Calu3 (cell line): Measurements from ENCODE around the gene CDK5RAP1. TPM values are rescaled to one million over a fixed set of nuclear protein-coding genes. Genes with fewer than 3 reads are reported as not detected.

Experiments
- BruUV-seq: library from RNA; stranded (reverse); fragments of 400-500 nt; replicated peaks from 2 replicates; lab custom pipeline; 2021; lab: Mats Ljungman, UMichigan
- CTCF ChIA-PET: fragments of 300-600 bp; sonication (Branson Sonifier 250); formaldehyde crosslinking; loops from one replicate; lab custom pipeline; 2022; ENCODE audit warnings: antibody characterized with exemption; lab: Charles Lee
- DNase-seq: peaks from one replicate; pipeline ENCODE4 v3.0.0; 2022
- H3K27ac Mint-ChIP-seq: one replicate; pipeline ENCODE4 v1.8.0; 2022; ENCODE audit warnings: mixed read lengths; ENCODE audit not compliant: unreplicated experiment
- H3K27me3 Mint-ChIP-seq: one replicate; pipeline ENCODE4 v1.8.0; 2022; ENCODE audit warnings: mixed read lengths; ENCODE audit not compliant: unreplicated experiment
- H3K36me3 Mint-ChIP-seq: one replicate; pipeline ENCODE4 v1.8.0; 2022; ENCODE audit warnings: mild to moderate bottlenecking, moderate library complexity, mixed read lengths; ENCODE audit not compliant: insufficient read depth, unreplicated experiment
- H3K4me1 Mint-ChIP-seq: one replicate; pipeline ENCODE4 v1.8.0; 2022; ENCODE audit warnings: mild to moderate bottlenecking, low read depth, mixed read lengths; ENCODE audit not compliant: unreplicated experiment
- H3K4me3 Mint-ChIP-seq: one replicate; pipeline ENCODE4 v1.8.0; 2022; ENCODE audit warnings: mild to moderate bottlenecking, low read depth, moderate library complexity, mixed read lengths; ENCODE audit not compliant: unreplicated experiment
- H3K9me3 Mint-ChIP-seq: one replicate; pipeline ENCODE4 v1.8.0; 2022; ENCODE audit warnings: low read depth, mixed read lengths; ENCODE audit not compliant: unreplicated experiment
- CTCF ChIP-seq: fragments of 200-600 bp; IDR thresholded peaks from one replicate; pipeline ENCODE4 v1.8.0; 2022; ENCODE audit warnings: antibody characterized with exemption; ENCODE audit not compliant: unreplicated experiment
- intact Hi-C: fragments of 100-400 bp; cut with micrococcal nuclease; formaldehyde crosslinking; loops from one replicate; pipeline ENCODE4 v1.10.0; 2022; ENCODE audit not compliant: unreplicated experiment
- total RNA-seq: library from RNA; stranded (reverse); gene quantifications from 2 replicates; pipeline ENCODE4 v1.2.3, GENCODE V29; 2022

Gene CDK5RAP1
- total RNA-seq, 1 experiment from 2014 or later: 65.8 TPM

- Mint-ChIP-seq H3K36me3 (peaks cover 20% of the 10 kb centered on the region), H3K27ac (peak overlapping the region; percentile 56), H3K4me1 (peaks cover 16% of the 10 kb centered on the region), H3K4me3 (peak overlapping the region; percentile 92), H3K27me3 (no peaks in the 10 kb centered on the region), H3K9me3 (no peaks in the 10 kb centered on the region)
- DNase-seq: peak; percentile 61
- no TSS peak for BruUV-seq
- intact Hi-C loops: loop anchor here (1.0 kb wide), 1 partner anchor 44 kb away; the partner anchor contains the start of gene CDK5RAP1
- CTCF ChIA-PET: interaction anchor here (0.6 to 2.3 kb wide), 4 partner anchors 9 to 1945 kb away, joined by 3 to 13 read pairs (median 3); partner anchors contain the start of gene CDK5RAP1
- TF ChIP-seq CTCF: peak; percentile 15
These were observed 43.7 kb upstream of the CDK5RAP1 start for GRCh38 chr20:33444797-33445560.

- DNase-seq: peak; percentile 97
- intact Hi-C loops: loop anchor here (1.0 kb wide), 1 partner anchor 42 kb away; the partner anchor contains the start of gene CDK5RAP1
- Mint-ChIP-seq H3K27ac (peak within 1 kb of the TSS; percentile 56), H3K4me1 (peaks cover 16% of the 10 kb centered on the region), H3K36me3 (peaks cover 20% of the 10 kb centered on the region), H3K4me3 (peak within 1 kb of the TSS; percentile 92), H3K27me3 (no peaks in the 10 kb centered on the region), H3K9me3 (no peaks in the 10 kb centered on the region)
- no TSS peak for BruUV-seq
- no peak for TF ChIP-seq CTCF
- CTCF ChIA-PET: interaction anchor here (0.6 to 2.3 kb wide), 13 partner anchors 12 to 346 kb away, joined by 3 to 13 read pairs (median 4); partner anchors contain the start of gene CDK5RAP1
These were observed 42.4 kb upstream of the CDK5RAP1 start, which contains the start of gene SNTA1 for GRCh38 chr20:33443512-33444239. TSS of gene SNTA1 (minus strand) at chr20:33443763. CDS start at chr20:33443620, 143 bp downstream.

- no TSS peak for BruUV-seq
- CTCF ChIA-PET: interaction anchor here (0.6 to 2.3 kb wide), 9 partner anchors 12 to 210 kb away, joined by 3 to 13 read pairs (median 4); partner anchors contain the start of gene CDK5RAP1
These were observed 41.7 kb upstream of the CDK5RAP1 start for GRCh38 chr20:33443006-33443511.

More at GRCh38 chr20:33443006-33443511, 41.7 kb upstream of the CDK5RAP1 start:
- Mint-ChIP-seq H3K4me3 (peak overlapping the region; percentile 92), H3K4me1 (peaks cover 16% of the 10 kb centered on the region), H3K27me3 (no peaks in the 10 kb centered on the region), H3K9me3 (no peaks in the 10 kb centered on the region), H3K36me3 (peaks cover 20% of the 10 kb centered on the region), H3K27ac (no peak overlapping the region)
- no peak for DNase-seq
- no peak for TF ChIP-seq CTCF
- intact Hi-C loops: no loop called here
